Astrocyte of the cerebellum (primary cell): ENCODE results near the gene HEATR1.
"Not testable (repeated sequence)": the region's sequence is repeated elsewhere in the genome, so short reads cannot be mapped to it uniquely, and the experiment has no call there.

ENCODE experiments used
- DNase-seq: peaks from one replicate; pipeline ENCODE4 v3.0.0-alpha.2; 2011; ENCODE audit warnings: low read depth
- H3K4me3 ChIP-seq: 2 replicates; pipeline ENCODE4 v1.5.1; 2011; ENCODE audit warnings: mild to moderate bottlenecking, low read depth, low read length, moderate library complexity
- CTCF ChIP-seq: IDR thresholded peaks from 2 replicates; pipeline ENCODE4 v1.5.1; 2012; ENCODE audit warnings: low read length, low read depth, moderate library complexity, mild to moderate bottlenecking; ENCODE audit errors: missing control alignments
- in situ Hi-C: cut with HindIII; loops from 2 replicates; pipeline ENCODE4 v1.10.0; 2017; ENCODE audit warnings: low sequenced_read_pairs

HEATR1 gene

DNA sequence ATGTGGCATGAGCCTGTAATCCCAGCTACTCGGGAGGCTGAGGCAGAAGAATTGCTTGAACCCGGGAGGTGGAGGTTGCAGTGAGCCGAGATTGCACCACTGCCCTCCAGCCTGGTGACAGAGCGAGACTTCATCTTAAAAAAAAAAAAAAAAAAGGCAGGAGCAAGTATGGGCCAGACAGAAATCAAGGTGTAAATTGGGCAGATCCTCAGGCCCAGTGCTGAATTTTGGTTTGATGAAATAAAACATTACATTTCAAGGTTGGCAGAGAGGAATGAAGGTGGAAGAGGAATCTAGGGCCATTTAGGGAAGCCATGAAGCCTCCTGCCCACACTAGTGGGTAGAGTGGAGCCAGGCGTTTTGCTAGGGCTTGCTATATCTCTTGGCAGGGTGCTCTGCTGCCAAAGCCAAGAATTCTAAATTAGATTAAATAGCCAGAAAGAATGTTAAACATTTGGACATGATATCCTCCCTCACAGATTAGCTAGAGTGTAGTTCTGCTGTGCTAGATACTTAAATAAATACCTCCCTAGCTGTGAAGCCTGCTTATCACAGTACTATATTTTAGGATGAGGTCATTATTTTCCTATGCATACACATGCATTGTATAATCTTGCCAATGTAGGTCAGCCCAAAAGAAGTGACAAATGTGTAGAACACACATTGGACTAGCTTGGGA lies 97.2 kb downstream of the HEATR1 start:
- no peak for TF ChIP-seq CTCF
- in situ Hi-C loops: no loop called here
- peak; percentile 9 for DNase-seq
- no peak overlapping the region for H3K4me3 ChIP-seq

DNA sequence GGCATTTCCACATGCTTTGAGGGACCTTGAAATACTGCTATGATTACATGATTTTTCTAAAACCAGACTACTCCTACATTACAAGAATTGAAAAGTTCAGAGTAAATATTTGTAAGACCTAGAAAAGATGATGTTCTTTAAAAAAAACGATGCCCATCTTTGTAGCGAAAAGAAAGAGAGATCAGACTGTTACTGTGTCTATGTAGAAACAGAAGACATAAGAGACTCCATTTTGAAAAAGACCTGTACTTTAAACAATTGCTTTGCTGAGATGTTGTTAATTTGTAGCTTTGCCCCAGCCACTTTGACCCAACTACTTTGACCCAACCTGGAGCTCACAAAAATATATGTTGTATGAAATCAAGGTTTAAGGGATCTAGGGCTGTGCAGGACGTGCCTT lies 100.0 kb downstream of the HEATR1 start:
- DNase-seq, H3K4me3 ChIP-seq, in situ Hi-C loops: not testable (repeated sequence)

- peak overlapping the region; percentile 13 for H3K4me3 ChIP-seq
- peak; percentile 49 for DNase-seq
- in situ Hi-C loops: no loop called here
- TF ChIP-seq CTCF: no peak
These were observed 101.2 kb downstream of the HEATR1 start for GRCh38 chr1:236502972-236503639.

DNA sequence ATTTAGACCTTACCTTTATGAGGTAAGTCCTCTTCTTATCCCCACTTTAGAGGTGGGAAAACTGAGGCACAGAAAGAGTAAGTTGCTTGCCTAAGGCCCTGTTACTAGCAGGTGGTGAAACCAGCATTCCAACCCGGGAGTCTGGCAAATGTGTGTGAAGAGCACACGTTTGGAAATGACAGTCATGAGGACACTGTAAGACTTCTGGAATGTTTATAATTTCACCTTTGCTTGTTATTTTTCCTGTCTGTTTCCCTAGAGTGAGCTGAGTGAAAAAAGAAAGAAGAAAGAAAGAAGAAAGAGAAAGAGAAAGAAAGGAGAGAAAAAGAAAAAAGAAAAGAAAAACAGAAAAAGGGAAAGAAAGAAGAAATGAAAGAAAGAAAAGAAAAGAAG lies 101.7 kb downstream of the HEATR1 start:
- no peak overlapping the region for H3K4me3 ChIP-seq
- TF ChIP-seq CTCF: no peak
- in situ Hi-C loops: no loop called here
- no peak for DNase-seq

DNA sequence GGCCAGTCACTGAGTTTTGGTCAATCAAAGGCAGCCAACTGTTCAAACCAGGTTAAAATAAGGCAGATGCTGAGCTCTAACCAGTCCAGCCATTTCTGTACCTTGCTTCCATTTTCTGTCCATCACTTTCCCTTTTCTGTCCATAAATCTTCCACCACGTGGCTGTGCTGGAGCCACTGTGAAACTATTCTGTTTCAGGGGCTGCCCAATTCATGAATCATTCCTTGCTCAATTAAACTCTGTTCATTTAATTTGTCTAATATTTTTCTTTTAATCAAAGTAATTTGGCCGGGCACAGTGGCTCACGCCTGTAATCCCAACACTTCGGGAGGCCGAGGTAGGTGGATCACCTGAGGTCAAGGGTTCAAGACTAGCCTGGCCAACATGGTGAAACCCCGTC lies 103.2 kb downstream of the HEATR1 start:
- DNase-seq: no peak
- no peak for TF ChIP-seq CTCF
- no peak overlapping the region for H3K4me3 ChIP-seq
- in situ Hi-C loops: no loop called here
